ENCODE measurements around the gene OR2S2. TPM values are rescaled to one million over a fixed set of nuclear protein-coding genes. Genes with fewer than 3 reads are reported as not detected.

Gene OR2S2
- total and polyA plus RNA-seq, 2 of the 8 experiments (the other 6 are each of a cell fraction or from before 2014, with no cell fraction given), result not detected

- Histone ChIP-seq H2AFZ (ENCODE audit: low read length) (no peak overlapping the region), H2BK120ac (replicated peaks; ENCODE audit: low read depth, low read length) (no peak overlapping the region), H2BK20ac (ENCODE audit: low read length) (no peak overlapping the region), H3K4me1 (replicated peaks in 1 of 4; ENCODE audit: control insufficient read depth in 3 of 4, insufficient read depth in 4 of 4, low read length in 3 of 4) (no peaks in the 10 kb centered on the region), H3K23me2 (ENCODE audit: low read depth, low read length) (no peaks in the 10 kb centered on the region), H2BK15ac (ENCODE audit: low read length) (no peak overlapping the region), H3K4me3 (ENCODE audit: extremely low read depth in 1 of 4, insufficient read depth in 2 of 4, low read depth in 3 of 4, low read length in 4 of 4) (no peak overlapping the region), H4K5ac (ENCODE audit: insufficient read length, low read depth, low read length) (no peak overlapping the region), H3K18ac (ENCODE audit: extremely low read depth, low read length) (no peak overlapping the region), H3K27me3 (replicated peaks in 1 of 4; ENCODE audit: control insufficient read depth in 3 of 4, extremely low read depth in 1 of 4, insufficient read depth in 3 of 4, low read length in 3 of 4) (peaks cover 2 to 14% (median 3%) of the 10 kb centered on the region in 4 experiments; a peak in 5 of 7 replicates), H2BK5ac (ENCODE audit: low read depth, low read length) (no peak overlapping the region), H3K14ac (ENCODE audit: insufficient read length) (no peak overlapping the region), H3K4ac (replicated peaks; ENCODE audit: insufficient read length, low read depth, low read length) (no peak overlapping the region), H3K27ac (ENCODE audit: low read depth, low read length) (no peak overlapping the region), H3K23ac (ENCODE audit: insufficient read length) (no peak overlapping the region), H3K79me2 (ENCODE audit: control insufficient read depth in 1 of 2, insufficient read depth in 2 of 2, low read length in 2 of 2) (no peaks in the 10 kb centered on the region), H3K79me1 (ENCODE audit: low read depth, low read length) (no peaks in the 10 kb centered on the region), H3K9me3 (ENCODE audit: insufficient read depth in 2 of 2, low read depth in 1 of 2, low read length in 1 of 2) (no peaks in the 10 kb centered on the region), H2AK5ac (ENCODE audit: low read depth, low read length) (no peak overlapping the region), H2BK12ac (ENCODE audit: low read depth, low read length) (no peak overlapping the region), H3K4me2 (ENCODE audit: insufficient read depth in 1 of 2, low read depth in 2 of 2, low read length in 2 of 2) (no peak overlapping the region), H3K9ac (replicated peaks in 1 of 4; ENCODE audit: extremely low read depth in 1 of 4, low read depth in 3 of 4, low read length in 3 of 4) (no peak overlapping the region), H3K56ac (replicated peaks; ENCODE audit: insufficient read length, low read depth, low read length) (no peak overlapping the region), H4K8ac (ENCODE audit: extremely low read depth, insufficient read depth, low read length) (no peak overlapping the region), H3K36me3 (ENCODE audit: control insufficient read depth in 2 of 4, insufficient read depth in 4 of 4, low read length in 3 of 4) (no peaks in the 10 kb centered on the region), H4K20me1 (replicated peaks in 1 of 2; ENCODE audit: control insufficient read depth in 1 of 2, insufficient read depth in 2 of 2, low read length in 2 of 2) (no peaks in the 10 kb centered on the region), H4K91ac (replicated peaks; ENCODE audit: insufficient read length, low read length) (no peak overlapping the region)
- ChIA-PET CTCF (ENCODE audit: partially characterized antibody) (interaction anchor here (1.0 to 5.7 kb wide), 2 partner anchors 7 to 34 kb away, joined by 3 to 24 read pairs; no protein-coding TSS in a partner anchor), POLR2A (ENCODE audit: partially characterized antibody) (interaction anchor here (0.7 kb wide), 1 partner anchor 42 kb away, joined by 3 read pairs; no protein-coding TSS in a partner anchor)
- WGBS, 2 experiments (ENCODE audit: extremely low coverage in 1 of 2, insufficient coverage in 1 of 2, insufficient read length in 1 of 2, insufficient replicate concordance in 2 of 2, low coverage in 1 of 2, low lambda C conversion rate in 2 of 2, missing lambda C conversion rate in 1 of 2), result 43% methylated on average over 2 of the region's 2 CpGs; no CpG with 5 or more reads in 1 of the 2 experiments
- FAIRE-seq, result no peak
- DNase-seq (ENCODE audit: low read depth in 1 of 2, low spot score in 2 of 2), result no peak
- TF ChIP-seq ATF2 (IDR thresholded peaks at IDR 0.05; ENCODE audit: low read length) (no peak), SIX5 (IDR thresholded peaks at IDR 0.05; ENCODE audit: low read depth, low read length) (no peak), GTF2F1 (IDR thresholded peaks at IDR 0.05; ENCODE audit: borderline replicate concordance, low read depth, low read length) (no peak), POU5F1 (IDR thresholded peaks at IDR 0.05; ENCODE audit: low read depth, low read length) (no peak), CBX8 (IDR thresholded peaks at IDR 0.05; ENCODE audit: borderline replicate concordance, low read depth, low read length) (no peak), HDAC2 (IDR thresholded peaks at IDR 0.05; ENCODE audit: borderline replicate concordance in 1 of 2, low read depth in 2 of 2, low read length in 2 of 2) (no peak), SP2 (IDR thresholded peaks at IDR 0.05; ENCODE audit: low read length) (no peak), JUND (IDR thresholded peaks at IDR 0.05; ENCODE audit: low read length) (no peak), MAX (IDR thresholded peaks at IDR 0.05) (no peak), GABPA (IDR thresholded peaks at IDR 0.05; ENCODE audit: borderline replicate concordance, insufficient read depth, low read length) (no peak), NRF1 (IDR thresholded peaks at IDR 0.05; ENCODE audit: low read depth, low read length) (no peak), ATF3 (IDR thresholded peaks at IDR 0.05; ENCODE audit: insufficient read depth, low read depth, low read length) (no peak)
Observed at GRCh38 chr9:35937227-35937626, 20.7 kb downstream of the OR2S2 start.

All from H1 (cell line).